ENCODE data around the gene CCN2.
A peak's percentile ranks its signal among the peaks of the same experiment; 100 is the strongest.

The CCN2 gene

GRCh38 chr6:131963063-131963462, 11.9 kb upstream of the CCN2 start:
- H3K27ac ChIP-seq (ENCODE audit: low read depth, low read length): no peak overlapping the region
- H3K4ac ChIP-seq (ENCODE audit: low read depth, low read length): no peak overlapping the region
- no peaks in the 10 kb centered on the region for H3K36me3 ChIP-seq (ENCODE audit: control insufficient read depth in 1 of 2, insufficient read depth in 2 of 2, low read length in 2 of 2)
- no peak overlapping the region for H4K91ac ChIP-seq (ENCODE audit: low read depth, low read length)
- no peak overlapping the region for H2BK5ac ChIP-seq (ENCODE audit: low read depth, low read length, poor library complexity)
- H2BK120ac ChIP-seq (ENCODE audit: insufficient read depth, low read length, poor library complexity): no peak overlapping the region
- H3K79me1 ChIP-seq (ENCODE audit: low read length): peaks cover 2% of the 10 kb centered on the region
- no peak overlapping the region for H3K14ac ChIP-seq (ENCODE audit: low read length)
- no peaks in the 10 kb centered on the region for H3K27me3 ChIP-seq (ENCODE audit: insufficient read depth, low read length)
- no peaks in the 10 kb centered on the region for H3K79me2 ChIP-seq (ENCODE audit: control insufficient read depth, insufficient read depth, low read length, poor library complexity)
- H3K4me2 ChIP-seq (ENCODE audit: low read length): no peak overlapping the region
- no peak overlapping the region for H3K23ac ChIP-seq (ENCODE audit: low read length)
- no peaks in the 10 kb centered on the region for H3K4me1 ChIP-seq (ENCODE audit: control insufficient read depth in 1 of 2, insufficient read depth in 2 of 2, low read length in 2 of 2)
- H4K12ac ChIP-seq (ENCODE audit: low read depth, low read length): no peak overlapping the region
- no peaks in the 10 kb centered on the region for H3K9me3 ChIP-seq (ENCODE audit: insufficient read depth, low read depth, low read length)
- no peak overlapping the region for H3K4me3 ChIP-seq (ENCODE audit: low read depth, low read length)
- no peak overlapping the region for H2AFZ ChIP-seq (ENCODE audit: insufficient read depth, low read length, poor library complexity)
- no peak overlapping the region for H3K18ac ChIP-seq (ENCODE audit: low read length)
- H4K8ac ChIP-seq (ENCODE audit: low read depth, low read length): no peak overlapping the region
- no peak overlapping the region for H2BK12ac ChIP-seq (ENCODE audit: low read length)
- no peak overlapping the region for H3K9ac ChIP-seq (ENCODE audit: low read length)
- no peak overlapping the region for H2AK5ac ChIP-seq (ENCODE audit: low read length)
- no peak for DNase-seq

DNA sequence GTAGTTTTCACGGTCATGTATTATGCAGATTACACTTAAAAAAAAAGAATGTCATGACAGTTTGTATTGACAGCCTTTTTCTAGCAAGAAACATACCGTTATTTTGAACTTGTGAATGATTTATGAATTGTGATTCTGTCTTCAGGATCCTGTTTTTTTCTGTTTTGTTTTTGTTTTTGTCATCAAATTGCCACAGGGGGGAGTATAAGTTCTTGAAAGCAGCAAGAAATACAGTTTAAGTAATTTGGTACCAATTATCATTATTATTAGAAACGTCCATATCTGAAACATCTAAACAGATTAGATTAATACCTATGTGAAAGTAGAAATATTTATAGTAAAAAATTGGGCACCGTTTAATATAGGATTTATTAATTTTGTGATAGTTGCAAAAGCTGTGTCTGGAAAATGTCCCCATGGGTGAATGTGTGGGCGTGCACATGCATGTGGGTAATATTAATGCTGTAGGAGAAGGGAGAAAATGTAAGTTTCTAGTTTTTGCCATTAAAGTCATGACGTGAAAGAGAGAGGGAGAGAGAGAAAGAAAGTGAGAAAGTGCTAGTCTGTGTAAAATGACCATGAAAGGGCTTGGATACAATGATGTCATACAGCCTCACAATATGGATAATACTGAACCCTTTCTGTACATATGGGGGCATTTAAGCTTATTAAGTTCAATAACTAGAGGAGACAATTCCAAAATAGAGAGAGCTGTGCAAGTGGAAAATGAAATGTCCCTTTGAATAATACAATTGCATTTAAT, 9.4 kb upstream of the CCN2 start:
- H3K79me2 ChIP-seq (ENCODE audit: control insufficient read depth, insufficient read depth, low read length, poor library complexity): no peaks in the 10 kb centered on the region

DNA sequence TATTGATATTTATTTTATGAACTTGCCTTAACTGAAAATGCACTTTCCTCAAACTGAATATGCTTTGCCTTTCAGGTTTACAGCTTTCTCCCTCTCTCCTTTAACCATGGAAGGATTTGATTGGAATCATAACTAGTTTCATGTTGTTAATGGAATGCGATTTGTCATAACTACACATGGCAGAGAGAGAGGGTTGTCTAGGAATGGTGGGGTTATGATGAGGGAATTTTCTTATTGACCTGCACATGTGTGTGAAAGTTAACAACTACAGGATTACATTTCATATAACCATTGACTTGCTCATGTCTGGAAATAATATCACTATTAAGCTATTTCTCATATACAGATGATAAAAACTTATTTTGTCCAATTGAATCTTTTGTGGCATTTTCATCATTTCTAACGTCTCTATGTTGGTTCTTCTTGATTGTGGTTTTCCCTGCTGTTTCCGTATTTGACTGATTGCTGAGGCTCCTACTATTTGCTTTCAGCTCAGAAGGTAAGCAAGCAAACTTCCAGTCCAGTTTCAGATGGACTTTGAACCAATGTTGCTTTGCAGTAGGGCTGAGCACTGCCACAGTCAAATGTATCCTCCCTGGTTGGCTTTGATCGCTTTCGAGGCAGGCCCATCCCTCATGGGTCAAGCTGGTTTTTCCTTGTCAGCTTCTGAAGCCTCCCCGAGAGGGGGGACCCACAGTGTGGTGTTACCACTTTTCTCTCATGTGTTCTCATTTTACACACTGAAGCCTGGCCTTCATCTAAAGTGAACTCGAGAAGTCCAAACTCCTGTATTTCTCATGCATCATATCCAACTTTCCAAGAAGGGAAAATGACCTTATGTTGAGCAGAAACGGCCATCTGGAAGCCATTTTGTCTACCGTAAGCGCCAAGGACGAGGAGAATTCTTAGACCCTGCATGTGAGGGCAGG, 7.6 kb upstream of the CCN2 start:
- Histone ChIP-seq H3K4me1 (ENCODE audit: control insufficient read depth in 1 of 2, insufficient read depth in 2 of 2, low read length in 2 of 2) (peaks cover 0 to 3% of the 10 kb centered on the region in 2 experiments), H4K12ac (ENCODE audit: low read depth, low read length) (no peak overlapping the region), H3K27ac (ENCODE audit: low read depth, low read length) (no peak overlapping the region), H3K36me3 (ENCODE audit: control insufficient read depth in 1 of 2, insufficient read depth in 2 of 2, low read length in 2 of 2) (no peaks in the 10 kb centered on the region), H3K79me1 (ENCODE audit: low read length) (peaks cover 2% of the 10 kb centered on the region), H4K91ac (ENCODE audit: low read depth, low read length) (no peak overlapping the region), H3K4me2 (ENCODE audit: low read length) (no peak overlapping the region), H3K4me3 (ENCODE audit: low read depth, low read length) (no peak overlapping the region), H3K18ac (ENCODE audit: low read length) (no peak overlapping the region), H3K9me3 (ENCODE audit: insufficient read depth, low read depth, low read length) (no peaks in the 10 kb centered on the region), H2BK5ac (ENCODE audit: low read depth, low read length, poor library complexity) (no peak overlapping the region), H3K27me3 (ENCODE audit: insufficient read depth, low read length) (no peaks in the 10 kb centered on the region), H2AK5ac (ENCODE audit: low read length) (no peak overlapping the region), H2AFZ (ENCODE audit: insufficient read depth, low read length, poor library complexity) (no peak overlapping the region), H2BK120ac (ENCODE audit: insufficient read depth, low read length, poor library complexity) (no peak overlapping the region), H3K4ac (ENCODE audit: low read depth, low read length) (no peak overlapping the region), H4K8ac (ENCODE audit: low read depth, low read length) (no peak overlapping the region), H2BK12ac (ENCODE audit: low read length) (no peak overlapping the region), H3K14ac (ENCODE audit: low read length) (no peak overlapping the region), H3K79me2 (ENCODE audit: control insufficient read depth, insufficient read depth, low read length, poor library complexity) (no peaks in the 10 kb centered on the region), H3K23ac (ENCODE audit: low read length) (no peak overlapping the region), H3K9ac (ENCODE audit: low read length) (no peak overlapping the region)
- no CpG with 5 or more reads among the region's 11 CpGs for WGBS (ENCODE audit: extremely low coverage, insufficient coverage, insufficient read length)
- no peak for DNase-seq

More for the DNA sequence above, 9.4 kb upstream of the CCN2 start:
- peaks cover 2% of the 10 kb centered on the region for H3K79me1 ChIP-seq (ENCODE audit: low read length)
- H4K91ac ChIP-seq (ENCODE audit: low read depth, low read length): no peak overlapping the region
- no peak overlapping the region for H3K4me3 ChIP-seq (ENCODE audit: low read depth, low read length)
- H3K9ac ChIP-seq (ENCODE audit: low read length): no peak overlapping the region
- H2AK5ac ChIP-seq (ENCODE audit: low read length): no peak overlapping the region
- WGBS (ENCODE audit: extremely low coverage, insufficient coverage, insufficient read length): 100% methylated on average over 1 of the region's 6 CpGs
- no peak overlapping the region for H2BK12ac ChIP-seq (ENCODE audit: low read length)
- no peak overlapping the region for H3K18ac ChIP-seq (ENCODE audit: low read length)
- no peak overlapping the region for H3K4ac ChIP-seq (ENCODE audit: low read depth, low read length)
- no peak overlapping the region for H3K23ac ChIP-seq (ENCODE audit: low read length)
- no peak overlapping the region for H3K27ac ChIP-seq (ENCODE audit: low read depth, low read length)
- DNase-seq: peak in 1 of 2 donors; percentile 13
- no peak overlapping the region for H3K4me2 ChIP-seq (ENCODE audit: low read length)
- no peak overlapping the region for H2AFZ ChIP-seq (ENCODE audit: insufficient read depth, low read length, poor library complexity)
- no peak overlapping the region for H2BK5ac ChIP-seq (ENCODE audit: low read depth, low read length, poor library complexity)
- H3K27me3 ChIP-seq (ENCODE audit: insufficient read depth, low read length): no peaks in the 10 kb centered on the region
- no peaks in the 10 kb centered on the region for H3K36me3 ChIP-seq (ENCODE audit: control insufficient read depth in 1 of 2, insufficient read depth in 2 of 2, low read length in 2 of 2)
- no peaks in the 10 kb centered on the region for H3K9me3 ChIP-seq (ENCODE audit: insufficient read depth, low read depth, low read length)
- H4K8ac ChIP-seq (ENCODE audit: low read depth, low read length): no peak overlapping the region
- no peak overlapping the region for H3K14ac ChIP-seq (ENCODE audit: low read length)
- no peak overlapping the region for H4K12ac ChIP-seq (ENCODE audit: low read depth, low read length)
- no peak overlapping the region for H2BK120ac ChIP-seq (ENCODE audit: insufficient read depth, low read length, poor library complexity)
- H3K4me1 ChIP-seq (ENCODE audit: control insufficient read depth in 1 of 2, insufficient read depth in 2 of 2, low read length in 2 of 2): no peaks in the 10 kb centered on the region

DNA sequence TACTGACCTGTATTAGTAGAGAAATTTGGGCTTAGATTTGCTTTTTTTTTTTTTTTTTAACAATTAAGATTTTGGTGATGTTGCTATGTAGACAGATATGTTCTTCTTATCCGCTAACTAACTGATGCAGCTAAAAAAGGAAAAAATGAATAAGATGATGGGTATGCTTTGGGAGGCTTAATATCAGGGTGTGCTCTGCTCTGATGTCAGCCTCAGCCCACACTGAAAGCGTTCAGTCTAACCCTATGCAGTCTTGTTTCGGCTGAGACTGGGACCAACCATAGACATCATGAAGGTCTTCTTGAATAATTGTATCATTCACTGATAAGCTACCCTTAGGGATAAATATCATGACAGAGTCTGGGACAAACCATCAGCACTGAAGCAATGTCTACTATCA, 6.9 kb upstream of the CCN2 start:
- no CpG with 5 or more reads among the region's 3 CpGs for WGBS (ENCODE audit: extremely low coverage, insufficient coverage, insufficient read length)
- H3K79me1 ChIP-seq (ENCODE audit: low read length): peaks cover 2% of the 10 kb centered on the region

More for the DNA sequence above, 6.9 kb upstream of the CCN2 start:
- no peak overlapping the region for H2BK120ac ChIP-seq (ENCODE audit: insufficient read depth, low read length, poor library complexity)
- no peak for DNase-seq
- no peak overlapping the region for H3K18ac ChIP-seq (ENCODE audit: low read length)
- H3K9ac ChIP-seq (ENCODE audit: low read length): no peak overlapping the region
- H3K14ac ChIP-seq (ENCODE audit: low read length): no peak overlapping the region
- no peak overlapping the region for H2AK5ac ChIP-seq (ENCODE audit: low read length)
- no peak overlapping the region for H3K4me2 ChIP-seq (ENCODE audit: low read length)
- H2AFZ ChIP-seq (ENCODE audit: insufficient read depth, low read length, poor library complexity): no peak overlapping the region
- H3K79me2 ChIP-seq (ENCODE audit: control insufficient read depth, insufficient read depth, low read length, poor library complexity): no peaks in the 10 kb centered on the region
- H2BK12ac ChIP-seq (ENCODE audit: low read length): no peak overlapping the region
- no peaks in the 10 kb centered on the region for H3K36me3 ChIP-seq (ENCODE audit: control insufficient read depth in 1 of 2, insufficient read depth in 2 of 2, low read length in 2 of 2)
- no peaks in the 10 kb centered on the region for H3K9me3 ChIP-seq (ENCODE audit: insufficient read depth, low read depth, low read length)
- H4K8ac ChIP-seq (ENCODE audit: low read depth, low read length): no peak overlapping the region
- H3K4ac ChIP-seq (ENCODE audit: low read depth, low read length): no peak overlapping the region
- no peak overlapping the region for H3K23ac ChIP-seq (ENCODE audit: low read length)
- no peak overlapping the region for H3K4me3 ChIP-seq (ENCODE audit: low read depth, low read length)
- H4K12ac ChIP-seq (ENCODE audit: low read depth, low read length): no peak overlapping the region
- no peak overlapping the region for H4K91ac ChIP-seq (ENCODE audit: low read depth, low read length)
- peaks cover 0 to 3% of the 10 kb centered on the region in 2 experiments for H3K4me1 ChIP-seq (ENCODE audit: control insufficient read depth in 1 of 2, insufficient read depth in 2 of 2, low read length in 2 of 2)
- H3K27me3 ChIP-seq (ENCODE audit: insufficient read depth, low read length): no peaks in the 10 kb centered on the region
- H3K27ac ChIP-seq (ENCODE audit: low read depth, low read length): no peak overlapping the region
- H2BK5ac ChIP-seq (ENCODE audit: low read depth, low read length, poor library complexity): no peak overlapping the region

Measured in trophoblast cell (in vitro differentiated cells and primary cell).